Calu3 (cell line): ENCODE measurements around the gene NINJ1. TPM values are rescaled to one million over a fixed set of nuclear protein-coding genes. Genes with fewer than 3 reads are reported as not detected.
"Not testable (repeated sequence)": the region's sequence is repeated elsewhere in the genome, so short reads cannot be mapped to it uniquely, and the experiment has no call there.

ENCODE experiments used
- BruUV-seq: library from RNA; stranded (reverse); fragments of 400-500 nt; replicated peaks from 2 replicates; lab custom pipeline; 2021; lab: Mats Ljungman, UMichigan
- CTCF ChIA-PET: fragments of 300-600 bp; sonication (Branson Sonifier 250); formaldehyde crosslinking; loops from one replicate; lab custom pipeline; 2022; ENCODE audit warnings: antibody characterized with exemption; lab: Charles Lee
- DNase-seq: peaks from one replicate; pipeline ENCODE4 v3.0.0; 2022
- H3K27ac Mint-ChIP-seq: one replicate; pipeline ENCODE4 v1.8.0; 2022; ENCODE audit warnings: mixed read lengths; ENCODE audit not compliant: unreplicated experiment
- H3K27me3 Mint-ChIP-seq: one replicate; pipeline ENCODE4 v1.8.0; 2022; ENCODE audit warnings: mixed read lengths; ENCODE audit not compliant: unreplicated experiment
- H3K36me3 Mint-ChIP-seq: one replicate; pipeline ENCODE4 v1.8.0; 2022; ENCODE audit warnings: mild to moderate bottlenecking, moderate library complexity, mixed read lengths; ENCODE audit not compliant: insufficient read depth, unreplicated experiment
- H3K4me1 Mint-ChIP-seq: one replicate; pipeline ENCODE4 v1.8.0; 2022; ENCODE audit warnings: mild to moderate bottlenecking, low read depth, mixed read lengths; ENCODE audit not compliant: unreplicated experiment
- H3K4me3 Mint-ChIP-seq: one replicate; pipeline ENCODE4 v1.8.0; 2022; ENCODE audit warnings: mild to moderate bottlenecking, low read depth, moderate library complexity, mixed read lengths; ENCODE audit not compliant: unreplicated experiment
- H3K9me3 Mint-ChIP-seq: one replicate; pipeline ENCODE4 v1.8.0; 2022; ENCODE audit warnings: low read depth, mixed read lengths; ENCODE audit not compliant: unreplicated experiment
- intact Hi-C: fragments of 100-400 bp; cut with micrococcal nuclease; formaldehyde crosslinking; loops from one replicate; pipeline ENCODE4 v1.10.0; 2022; ENCODE audit not compliant: unreplicated experiment
- total RNA-seq: library from RNA; stranded (reverse); gene quantifications from 2 replicates; pipeline ENCODE4 v1.2.3, GENCODE V29; 2022
- TF ChIP-seq, protein P1 (sequence below): fragments of 200-600 bp; IDR thresholded peaks from one replicate; pipeline ENCODE4 v1.8.0; 2022; ENCODE audit warnings: antibody characterized with exemption; ENCODE audit not compliant: unreplicated experiment

Gene NINJ1
- total RNA-seq, 1 experiment from 2014 or later: 12.6 TPM

DNA sequence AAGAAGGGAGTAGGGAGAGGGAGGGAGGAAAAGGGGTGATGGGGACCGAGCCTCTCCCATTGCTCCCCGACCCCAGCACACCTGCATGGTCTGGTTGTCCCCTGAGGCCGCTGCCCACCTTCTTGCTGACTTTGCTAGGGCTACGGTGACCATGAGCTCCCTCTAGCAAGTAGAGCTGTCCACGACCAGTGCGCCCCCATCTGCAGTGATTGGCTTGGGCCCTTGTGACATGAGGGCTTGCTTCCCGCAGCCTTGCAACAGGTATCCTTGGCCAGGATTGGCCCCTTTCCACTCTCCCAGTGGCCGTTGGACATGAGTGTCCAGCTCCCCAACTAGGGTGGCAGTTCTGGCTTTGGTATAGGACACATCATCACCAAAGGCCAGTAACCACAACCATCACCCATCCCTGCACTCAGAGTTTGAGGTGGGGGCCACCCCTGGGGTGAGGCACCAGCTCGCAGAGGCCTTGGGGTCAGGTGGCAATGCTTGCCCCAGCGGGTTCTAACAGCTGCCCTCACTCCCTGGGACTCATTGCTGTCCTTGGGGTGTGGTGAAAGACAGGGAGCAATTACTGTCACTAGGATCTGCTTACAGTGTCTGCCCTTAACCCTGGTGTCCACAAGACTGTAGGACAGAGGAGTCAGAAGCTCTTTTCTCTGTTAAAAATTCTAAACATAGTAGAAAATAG, 17.2 kb upstream of the NINJ1 start:
- H3K36me3 Mint-ChIP-seq: no peaks in the 10 kb centered on the region
- no TSS peak for BruUV-seq
- TF ChIP-seq, protein P1, sequence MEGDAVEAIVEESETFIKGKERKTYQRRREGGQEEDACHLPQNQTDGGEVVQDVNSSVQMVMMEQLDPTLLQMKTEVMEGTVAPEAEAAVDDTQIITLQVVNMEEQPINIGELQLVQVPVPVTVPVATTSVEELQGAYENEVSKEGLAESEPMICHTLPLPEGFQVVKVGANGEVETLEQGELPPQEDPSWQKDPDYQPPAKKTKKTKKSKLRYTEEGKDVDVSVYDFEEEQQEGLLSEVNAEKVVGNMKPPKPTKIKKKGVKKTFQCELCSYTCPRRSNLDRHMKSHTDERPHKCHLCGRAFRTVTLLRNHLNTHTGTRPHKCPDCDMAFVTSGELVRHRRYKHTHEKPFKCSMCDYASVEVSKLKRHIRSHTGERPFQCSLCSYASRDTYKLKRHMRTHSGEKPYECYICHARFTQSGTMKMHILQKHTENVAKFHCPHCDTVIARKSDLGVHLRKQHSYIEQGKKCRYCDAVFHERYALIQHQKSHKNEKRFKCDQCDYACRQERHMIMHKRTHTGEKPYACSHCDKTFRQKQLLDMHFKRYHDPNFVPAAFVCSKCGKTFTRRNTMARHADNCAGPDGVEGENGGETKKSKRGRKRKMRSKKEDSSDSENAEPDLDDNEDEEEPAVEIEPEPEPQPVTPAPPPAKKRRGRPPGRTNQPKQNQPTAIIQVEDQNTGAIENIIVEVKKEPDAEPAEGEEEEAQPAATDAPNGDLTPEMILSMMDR: no peak
- CTCF ChIA-PET: no interaction called here
- no peak for DNase-seq
- intact Hi-C loops: no loop called here
- no peak overlapping the region for H3K27ac Mint-ChIP-seq
- no peak overlapping the region for H3K4me3 Mint-ChIP-seq
- H3K4me1 Mint-ChIP-seq: no peaks in the 10 kb centered on the region
- no peaks in the 10 kb centered on the region for H3K27me3 Mint-ChIP-seq
- H3K9me3 Mint-ChIP-seq: no peaks in the 10 kb centered on the region

DNA sequence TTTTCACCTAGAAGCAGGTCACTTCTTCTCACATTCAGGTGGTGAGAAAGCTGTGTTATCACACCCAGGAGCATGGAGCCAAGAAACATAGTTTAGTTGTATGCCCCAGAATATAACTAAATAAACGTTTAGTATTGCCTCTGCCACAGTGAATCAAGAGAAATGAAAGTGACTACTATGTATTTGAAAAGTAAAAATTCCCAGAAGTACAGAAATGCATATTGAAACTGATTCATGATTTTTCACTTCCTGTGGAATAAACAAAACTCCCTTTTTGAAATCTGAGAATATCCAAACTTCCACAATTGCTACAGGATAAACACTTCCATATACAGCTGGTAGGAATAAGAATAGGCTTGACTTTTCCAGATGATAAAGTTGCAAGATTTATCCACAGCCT, 15.3 kb upstream of the NINJ1 start:
- no peak for DNase-seq
- no peaks in the 10 kb centered on the region for H3K27me3 Mint-ChIP-seq
- H3K36me3 Mint-ChIP-seq: no peaks in the 10 kb centered on the region
- TF ChIP-seq, protein P1: no peak
- H3K4me3 Mint-ChIP-seq: no peak overlapping the region
- H3K9me3 Mint-ChIP-seq: no peaks in the 10 kb centered on the region
- intact Hi-C loops: no loop called here
- H3K27ac Mint-ChIP-seq: no peak overlapping the region
- CTCF ChIA-PET: no interaction called here
- H3K4me1 Mint-ChIP-seq: peaks cover 2% of the 10 kb centered on the region
- BruUV-seq: no TSS peak

DNA sequence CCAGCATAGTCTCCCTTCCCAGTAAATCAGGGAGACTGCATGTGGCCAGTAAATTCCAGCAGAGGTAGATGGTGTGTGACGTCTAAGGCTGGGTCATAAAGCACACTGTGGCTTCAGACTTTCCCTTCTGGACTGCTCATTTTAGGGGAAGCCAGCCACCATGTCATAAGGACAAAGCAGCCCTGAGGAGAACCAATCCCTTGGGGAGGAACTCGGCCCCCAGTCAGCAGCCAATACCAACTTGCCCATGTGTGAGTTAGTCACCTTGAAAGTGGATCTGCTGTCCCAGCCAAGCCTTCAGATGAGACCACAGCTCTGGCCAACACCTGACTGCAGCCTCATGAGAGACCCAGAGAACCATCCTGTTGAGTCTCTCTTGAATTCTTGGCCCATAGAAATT, 14.7 kb upstream of the NINJ1 start:
- TF ChIP-seq, protein P1: no peak
- intact Hi-C loops: no loop called here
- H3K4me3 Mint-ChIP-seq: no peak overlapping the region
- H3K4me1 Mint-ChIP-seq: peaks cover 7% of the 10 kb centered on the region
- H3K9me3 Mint-ChIP-seq: no peaks in the 10 kb centered on the region
- CTCF ChIA-PET: no interaction called here
- no peaks in the 10 kb centered on the region for H3K36me3 Mint-ChIP-seq
- no peak for DNase-seq
- H3K27ac Mint-ChIP-seq: no peak overlapping the region
- no peaks in the 10 kb centered on the region for H3K27me3 Mint-ChIP-seq
- BruUV-seq: no TSS peak

DNA sequence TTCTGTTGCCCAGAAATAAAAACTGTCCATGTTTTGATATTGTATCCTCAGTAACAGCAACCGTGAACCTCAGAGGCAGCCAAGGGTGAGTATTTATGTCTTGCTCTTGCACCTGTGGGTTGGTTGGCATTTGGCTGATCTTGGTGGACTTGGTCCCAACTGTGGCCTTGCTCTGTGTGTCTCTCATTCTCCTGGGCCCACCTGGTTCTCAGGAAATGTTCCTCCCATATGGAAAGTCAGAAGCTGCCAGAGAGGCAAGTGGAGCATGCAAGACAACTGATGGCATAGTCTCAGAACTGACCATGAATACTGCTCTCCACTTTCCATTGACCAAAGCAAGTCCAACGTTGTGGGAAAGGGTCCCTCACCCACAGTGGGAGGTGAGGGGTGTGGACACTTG, 13.6 kb upstream of the NINJ1 start:
- intact Hi-C loops: no loop called here
- CTCF ChIA-PET: interaction anchor here (0.6 kb wide), 1 partner anchor 1216 kb away, joined by 5 read pairs; no protein-coding TSS in a partner anchor
- H3K4me1 Mint-ChIP-seq: peaks cover 7% of the 10 kb centered on the region
- no peak for DNase-seq
- no peak overlapping the region for H3K4me3 Mint-ChIP-seq
- BruUV-seq: no TSS peak
- TF ChIP-seq, protein P1: no peak
- no peaks in the 10 kb centered on the region for H3K27me3 Mint-ChIP-seq
- no peaks in the 10 kb centered on the region for H3K36me3 Mint-ChIP-seq
- H3K9me3 Mint-ChIP-seq: no peaks in the 10 kb centered on the region
- no peak overlapping the region for H3K27ac Mint-ChIP-seq

DNA sequence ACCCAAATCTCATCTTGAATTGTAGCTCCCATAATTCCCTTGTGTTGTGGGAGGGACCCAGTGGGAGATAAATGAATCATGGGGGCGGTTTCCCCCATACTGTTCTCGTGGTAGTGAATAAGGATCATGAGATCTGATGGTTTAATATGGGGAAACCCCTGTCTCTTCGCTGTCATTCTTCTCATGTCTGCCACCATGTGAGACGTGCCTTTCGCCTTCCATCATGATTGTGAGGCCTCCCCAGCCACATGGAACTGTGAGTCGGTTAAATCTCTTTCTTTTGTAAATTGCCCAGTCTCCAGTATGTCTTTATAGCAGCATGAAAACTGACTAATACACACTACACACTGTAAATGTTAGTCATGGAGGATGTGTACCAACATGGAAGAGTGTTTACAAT, 12.6 kb upstream of the NINJ1 start:
- DNase-seq, CTCF ChIA-PET, H3K4me3 Mint-ChIP-seq, H3K27me3 Mint-ChIP-seq, BruUV-seq, H3K36me3 Mint-ChIP-seq, H3K9me3 Mint-ChIP-seq, H3K4me1 Mint-ChIP-seq, H3K27ac Mint-ChIP-seq, intact Hi-C loops: not testable (repeated sequence)
